ENCODE results near the gene DENND4A.
"Not testable (repeated sequence)": the region's sequence is repeated elsewhere in the genome, so short reads cannot be mapped to it uniquely, and the experiment has no call there.

DENND4A gene

GRCh38 chr15:65743637-65744252 lies 48.3 kb downstream of the DENND4A start:
- no peak for TF ChIP-seq FOXM1 (IDR thresholded peaks at IDR 0.05; ENCODE audit: borderline replicate concordance)
- TF ChIP-seq NFRKB (IDR thresholded peaks at IDR 0.05) = no peak
- no peak for TF ChIP-seq HDGF (IDR thresholded peaks at IDR 0.05; ENCODE audit: borderline replicate concordance)
- no peak for TF ChIP-seq ARNT (IDR thresholded peaks at IDR 0.05)
- TF ChIP-seq SUZ12 (IDR thresholded peaks at IDR 0.05) = no peak
- TF ChIP-seq TARDBP (IDR thresholded peaks at IDR 0.05) = no peak
- no peak for TF ChIP-seq L3MBTL2 (conservative IDR thresholded peaks at IDR 0.05)
- TF ChIP-seq BHLHE40 (IDR thresholded peaks at IDR 0.05; ENCODE audit: borderline replicate concordance) = no peak
- TF ChIP-seq LEF1 (IDR thresholded peaks at IDR 0.05; ENCODE audit: borderline replicate concordance) = no peak
- TF ChIP-seq SP1 (IDR thresholded peaks at IDR 0.05) = no peak
- TF ChIP-seq ZNF384 (IDR thresholded peaks at IDR 0.05) = no peak
- no peak for TF ChIP-seq CTBP1 (IDR thresholded peaks at IDR 0.05; ENCODE audit: borderline replicate concordance)
- TF ChIP-seq PKNOX1 (IDR thresholded peaks at IDR 0.05) = no peak
- TF ChIP-seq FOXA1 (IDR thresholded peaks at IDR 0.05) = no peak
- TF ChIP-seq FOXK2 (IDR thresholded peaks at IDR 0.05) = no peak
- ChIA-PET CTCF (no interaction called here), POLR2A (no interaction called here)
- no peak for DNase-seq (ENCODE audit: extremely low spot score)

GRCh38 chr15:65740148-65740547 lies 51.9 kb downstream of the DENND4A start:
- ChIA-PET CTCF (interaction anchor here (0.7 kb wide), 1 partner anchor 548 kb away, joined by 4 read pairs; no protein-coding TSS in a partner anchor), POLR2A (no interaction called here)
- no peak for DNase-seq (ENCODE audit: extremely low spot score)
- TF ChIP-seq TARDBP (IDR thresholded peaks at IDR 0.05) (no peak), FOXA1 (IDR thresholded peaks at IDR 0.05) (no peak), FOXK2 (IDR thresholded peaks at IDR 0.05) (no peak), ELF4 (IDR thresholded peaks at IDR 0.05) (no peak), L3MBTL2 (conservative IDR thresholded peaks at IDR 0.05) (no peak), ZNF384 (IDR thresholded peaks at IDR 0.05) (no peak), CTBP1 (IDR thresholded peaks at IDR 0.05; ENCODE audit: borderline replicate concordance) (no peak), LEF1 (IDR thresholded peaks at IDR 0.05; ENCODE audit: borderline replicate concordance) (no peak), NFRKB (IDR thresholded peaks at IDR 0.05) (no peak), ARNT (IDR thresholded peaks at IDR 0.05) (no peak), HDGF (IDR thresholded peaks at IDR 0.05; ENCODE audit: borderline replicate concordance) (no peak), BHLHE40 (IDR thresholded peaks at IDR 0.05; ENCODE audit: borderline replicate concordance) (no peak), SUZ12 (IDR thresholded peaks at IDR 0.05) (no peak), PKNOX1 (IDR thresholded peaks at IDR 0.05) (no peak), FOXM1 (IDR thresholded peaks at IDR 0.05; ENCODE audit: borderline replicate concordance) (no peak), SP1 (IDR thresholded peaks at IDR 0.05) (no peak)

GRCh38 chr15:65738649-65739048 lies 53.4 kb downstream of the DENND4A start:
- CTCF ChIA-PET = no interaction called here
- POLR2A ChIA-PET = no interaction called here
- TF ChIP-seq SUZ12 (IDR thresholded peaks at IDR 0.05) = no peak
- TF ChIP-seq FOXA1 (IDR thresholded peaks at IDR 0.05) = no peak
- no peak for TF ChIP-seq ELF4 (IDR thresholded peaks at IDR 0.05)
- no peak for TF ChIP-seq L3MBTL2 (conservative IDR thresholded peaks at IDR 0.05)
- DNase-seq (ENCODE audit: extremely low spot score) = no peak

- CTCF ChIA-PET; POLR2A ChIA-PET; DNase-seq (ENCODE audit: extremely low spot score): not testable (repeated sequence)
Observed at GRCh38 chr15:65733599-65733998, 58.5 kb downstream of the DENND4A start.

GRCh38 chr15:65732698-65733097 lies 59.4 kb downstream of the DENND4A start:
- ChIA-PET POLR2A (interaction anchor here (1.2 kb wide), 1 partner anchor 60 kb away, joined by 4 read pairs; the partner anchor contains the start of gene DENND4A), CTCF (no interaction called here)
- DNase-seq (ENCODE audit: extremely low spot score) = no peak
- TF ChIP-seq ARNT (IDR thresholded peaks at IDR 0.05) = no peak
- TF ChIP-seq NFRKB (IDR thresholded peaks at IDR 0.05) = no peak
- no peak for TF ChIP-seq L3MBTL2 (conservative IDR thresholded peaks at IDR 0.05)
- TF ChIP-seq LEF1 (IDR thresholded peaks at IDR 0.05; ENCODE audit: borderline replicate concordance) = no peak
- TF ChIP-seq SP1 (IDR thresholded peaks at IDR 0.05) = no peak
- no peak for TF ChIP-seq ZNF384 (IDR thresholded peaks at IDR 0.05)

GRCh38 chr15:65731926-65732325 lies 60.2 kb downstream of the DENND4A start:
- DNase-seq (ENCODE audit: extremely low spot score) = no peak
- POLR2A ChIA-PET = interaction anchor here (1.2 kb wide), 1 partner anchor 60 kb away, joined by 4 read pairs; the partner anchor contains the start of gene DENND4A
- CTCF ChIA-PET = no interaction called here
- TF ChIP-seq FOXA1 (IDR thresholded peaks at IDR 0.05) = no peak
- TF ChIP-seq ZNF384 (IDR thresholded peaks at IDR 0.05) = no peak
- no peak for TF ChIP-seq TARDBP (IDR thresholded peaks at IDR 0.05)
- TF ChIP-seq PKNOX1 (IDR thresholded peaks at IDR 0.05) = no peak
- no peak for TF ChIP-seq ELF4 (IDR thresholded peaks at IDR 0.05)

GRCh38 chr15:65730549-65731172 lies 61.4 kb downstream of the DENND4A start:
- DNase-seq (ENCODE audit: extremely low spot score) = no peak
- CTCF ChIA-PET = interaction anchor here (0.6 to 0.7 kb wide), 2 partner anchors 58 to 1192 kb away, joined by 3 read pairs; no protein-coding TSS in a partner anchor

More at GRCh38 chr15:65730549-65731172, 61.4 kb downstream of the DENND4A start:
- TF ChIP-seq TARDBP (IDR thresholded peaks at IDR 0.05) (no peak), LEF1 (IDR thresholded peaks at IDR 0.05; ENCODE audit: borderline replicate concordance) (no peak), ZNF384 (IDR thresholded peaks at IDR 0.05) (no peak), CTBP1 (IDR thresholded peaks at IDR 0.05; ENCODE audit: borderline replicate concordance) (no peak), NFRKB (IDR thresholded peaks at IDR 0.05) (no peak), FOXA1 (IDR thresholded peaks at IDR 0.05) (no peak), SUZ12 (IDR thresholded peaks at IDR 0.05) (no peak), HDGF (IDR thresholded peaks at IDR 0.05; ENCODE audit: borderline replicate concordance) (no peak), PKNOX1 (IDR thresholded peaks at IDR 0.05) (no peak), L3MBTL2 (conservative IDR thresholded peaks at IDR 0.05) (no peak), ARNT (IDR thresholded peaks at IDR 0.05) (no peak), FOXK2 (IDR thresholded peaks at IDR 0.05) (no peak), BHLHE40 (IDR thresholded peaks at IDR 0.05; ENCODE audit: borderline replicate concordance) (no peak), ELF4 (IDR thresholded peaks at IDR 0.05) (no peak), FOXM1 (IDR thresholded peaks at IDR 0.05; ENCODE audit: borderline replicate concordance) (no peak), SP1 (IDR thresholded peaks at IDR 0.05) (no peak)
- POLR2A ChIA-PET = no interaction called here
